ENCODE measurements around the gene SLC22A17. TPM values are rescaled to one million over a fixed set of nuclear protein-coding genes. Genes with fewer than 3 reads are reported as not detected.

The SLC22A17 gene
- total RNA-seq, 4 donors from 2014 or later: 7.7 to 13.0 (median 8.4) TPM

DNA sequence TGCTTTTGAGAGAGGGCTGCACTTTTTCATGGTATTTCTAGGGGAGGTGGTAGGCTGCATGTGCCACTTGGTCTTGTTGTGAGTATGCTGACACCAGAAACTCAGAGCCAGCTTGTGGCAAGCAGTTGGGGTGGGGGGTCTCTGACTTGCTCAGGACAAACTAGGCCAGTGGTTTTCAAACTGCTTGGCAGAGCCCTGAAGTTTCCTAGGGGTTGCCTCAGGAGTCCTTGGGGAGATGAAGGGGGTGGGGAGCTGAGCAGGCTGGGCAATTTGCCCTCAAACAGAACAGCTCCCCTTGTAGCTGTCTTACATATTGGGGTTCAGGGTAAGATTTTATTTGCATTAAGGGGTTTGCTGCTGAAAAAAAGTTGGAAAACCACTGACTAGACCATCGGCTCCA lies 42.1 kb downstream of the SLC22A17 start:
- ATAC-seq (ENCODE audit: low FRiP score): no peak
- DNase-seq (ENCODE audit: low spot score): no peak
- TF ChIP-seq, protein P1, sequence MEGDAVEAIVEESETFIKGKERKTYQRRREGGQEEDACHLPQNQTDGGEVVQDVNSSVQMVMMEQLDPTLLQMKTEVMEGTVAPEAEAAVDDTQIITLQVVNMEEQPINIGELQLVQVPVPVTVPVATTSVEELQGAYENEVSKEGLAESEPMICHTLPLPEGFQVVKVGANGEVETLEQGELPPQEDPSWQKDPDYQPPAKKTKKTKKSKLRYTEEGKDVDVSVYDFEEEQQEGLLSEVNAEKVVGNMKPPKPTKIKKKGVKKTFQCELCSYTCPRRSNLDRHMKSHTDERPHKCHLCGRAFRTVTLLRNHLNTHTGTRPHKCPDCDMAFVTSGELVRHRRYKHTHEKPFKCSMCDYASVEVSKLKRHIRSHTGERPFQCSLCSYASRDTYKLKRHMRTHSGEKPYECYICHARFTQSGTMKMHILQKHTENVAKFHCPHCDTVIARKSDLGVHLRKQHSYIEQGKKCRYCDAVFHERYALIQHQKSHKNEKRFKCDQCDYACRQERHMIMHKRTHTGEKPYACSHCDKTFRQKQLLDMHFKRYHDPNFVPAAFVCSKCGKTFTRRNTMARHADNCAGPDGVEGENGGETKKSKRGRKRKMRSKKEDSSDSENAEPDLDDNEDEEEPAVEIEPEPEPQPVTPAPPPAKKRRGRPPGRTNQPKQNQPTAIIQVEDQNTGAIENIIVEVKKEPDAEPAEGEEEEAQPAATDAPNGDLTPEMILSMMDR (IDR thresholded peaks at IDR 0.05): no peak

DNA sequence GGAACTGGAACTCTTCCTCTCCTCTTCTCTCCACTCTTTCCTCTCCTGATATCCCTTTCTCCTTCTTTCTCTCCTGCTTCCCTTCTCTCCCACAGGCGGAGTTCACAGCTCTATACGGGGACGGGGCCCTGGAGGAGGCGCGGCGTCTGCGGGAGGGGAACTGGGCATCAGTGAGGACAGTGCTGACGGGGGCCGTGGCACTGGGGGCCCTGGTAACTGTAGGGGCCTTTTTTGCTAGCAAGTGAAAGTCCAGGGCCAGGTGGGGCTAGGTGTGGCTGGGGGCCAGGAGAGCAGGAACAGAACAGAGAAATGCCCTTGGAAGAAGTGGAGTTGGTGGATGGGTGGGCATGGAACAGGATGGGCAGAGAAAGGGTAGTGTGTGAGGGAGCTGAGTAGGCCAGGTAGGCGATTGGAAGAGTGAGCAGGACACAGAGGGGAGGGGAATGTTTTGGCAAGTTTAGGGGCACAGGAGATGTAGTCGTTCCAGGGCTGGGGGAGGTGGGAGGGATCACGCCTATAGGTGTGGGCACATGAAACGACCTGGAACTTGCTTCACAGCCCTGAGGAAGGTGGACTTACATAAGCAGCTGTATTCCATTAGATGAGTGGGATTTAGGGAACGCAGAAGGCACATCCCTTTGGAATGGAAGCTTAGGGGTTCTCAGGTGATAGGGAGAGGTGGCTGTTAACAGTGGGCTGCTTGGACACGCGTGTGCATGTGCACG lies 43.8 kb downstream of the SLC22A17 start:
- no peak for ATAC-seq (ENCODE audit: low FRiP score)
- TF ChIP-seq, protein P1 (IDR thresholded peaks at IDR 0.05): no peak

DNA sequence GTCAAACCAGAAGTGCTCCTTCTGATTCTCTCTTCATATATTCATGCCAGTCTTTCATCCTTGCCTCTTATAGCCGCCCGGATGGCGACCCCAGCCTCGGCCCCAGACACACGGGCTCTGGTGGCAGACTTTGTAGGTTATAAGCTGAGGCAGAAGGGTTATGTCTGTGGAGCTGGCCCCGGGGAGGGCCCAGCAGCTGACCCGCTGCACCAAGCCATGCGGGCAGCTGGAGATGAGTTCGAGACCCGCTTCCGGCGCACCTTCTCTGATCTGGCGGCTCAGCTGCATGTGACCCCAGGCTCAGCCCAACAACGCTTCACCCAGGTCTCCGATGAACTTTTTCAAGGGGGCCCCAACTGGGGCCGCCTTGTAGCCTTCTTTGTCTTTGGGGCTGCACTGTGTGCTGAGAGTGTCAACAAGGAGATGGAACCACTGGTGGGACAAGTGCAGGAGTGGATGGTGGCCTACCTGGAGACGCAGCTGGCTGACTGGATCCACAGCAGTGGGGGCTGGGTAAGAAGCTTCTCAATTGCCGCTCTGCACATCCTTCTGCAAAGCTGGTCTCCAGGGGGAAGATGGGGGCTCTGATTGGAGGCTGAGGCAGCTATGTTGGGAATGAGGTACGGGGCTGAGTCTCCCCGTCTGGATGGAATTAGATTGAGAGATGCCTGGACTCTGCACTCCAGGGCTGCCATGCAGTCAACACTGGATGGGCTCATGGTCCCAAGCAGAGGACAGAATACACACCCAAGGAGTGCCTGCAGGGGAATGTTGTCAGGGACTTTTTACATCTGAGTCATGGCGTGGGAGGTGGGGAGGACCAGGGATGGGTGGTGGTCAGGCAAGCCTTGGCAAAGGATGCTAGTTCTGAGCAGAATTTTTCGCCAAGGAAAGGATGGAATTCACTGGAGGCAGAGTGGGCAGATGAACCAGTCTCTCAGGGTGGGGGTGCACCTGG lies 44.7 kb downstream of the SLC22A17 start:
- peak; percentile 47 for ATAC-seq (ENCODE audit: low FRiP score)
- TF ChIP-seq, protein P1 (IDR thresholded peaks at IDR 0.05): no peak
- no peak for DNase-seq (ENCODE audit: low spot score)

More for the DNA sequence above, 43.8 kb downstream of the SLC22A17 start:
- DNase-seq (ENCODE audit: low spot score): no peak

DNA sequence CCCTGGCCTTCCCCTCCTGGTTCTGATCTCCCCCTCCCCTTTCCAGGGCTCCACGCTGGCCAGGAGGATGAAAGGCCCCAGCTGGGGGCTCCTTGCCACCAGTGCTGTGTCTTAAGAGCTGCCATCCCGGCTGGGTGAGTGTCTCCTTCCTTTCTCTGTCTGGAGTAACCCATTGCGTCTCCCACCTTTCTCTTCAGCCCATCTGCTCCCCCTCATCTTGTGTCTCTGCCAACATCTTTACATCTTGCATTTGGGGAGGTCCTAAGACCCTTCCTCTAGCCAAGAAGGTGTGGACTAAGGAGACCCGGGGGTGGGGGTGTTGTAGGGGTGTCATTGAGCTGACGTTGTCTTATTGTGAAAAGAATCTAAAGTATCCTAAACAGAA lies 45.5 kb downstream of the SLC22A17 start:
- TF ChIP-seq, protein P1 (IDR thresholded peaks at IDR 0.05): no peak
- DNase-seq (ENCODE audit: low spot score) (no peak), ATAC-seq (ENCODE audit: low FRiP score) (no peak)

DNA sequence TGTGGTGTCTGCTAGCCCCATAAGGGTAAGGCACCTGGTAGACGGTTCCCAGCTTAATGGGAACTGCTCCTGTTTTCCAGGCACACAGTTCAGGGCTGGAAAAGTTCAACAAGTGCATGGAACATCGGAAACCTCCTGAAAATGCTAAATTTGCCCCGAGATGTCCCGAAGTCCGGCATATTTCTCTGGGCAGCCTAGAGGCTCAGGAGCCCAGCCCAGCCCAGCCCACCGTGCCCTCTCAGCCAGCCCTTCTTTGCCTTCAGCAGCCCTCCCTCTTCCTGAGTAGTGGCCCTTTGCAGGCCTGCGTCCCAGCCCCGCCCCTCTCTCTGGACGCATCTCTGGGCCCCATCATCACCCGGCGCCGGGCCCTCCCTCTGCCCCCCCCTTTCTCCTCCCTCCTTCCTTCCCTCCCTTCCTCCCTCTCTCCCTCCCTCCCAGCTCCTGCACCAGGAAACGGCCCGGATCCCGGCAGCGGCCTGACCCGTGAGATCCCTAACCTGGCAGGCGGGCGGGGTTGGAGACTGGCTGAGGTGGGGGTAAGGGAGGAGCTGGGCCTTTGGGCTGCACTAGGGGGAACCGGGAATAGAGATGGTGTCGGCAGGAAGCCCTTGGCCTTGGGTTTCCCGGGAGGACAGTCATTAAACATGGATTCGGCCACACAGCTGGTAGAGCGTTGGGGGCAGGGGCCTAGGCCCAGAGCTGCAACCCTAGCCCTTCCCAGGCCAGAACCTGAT lies 46.1 kb downstream of the SLC22A17 start, which contains the start of gene BCL2L2:
BCL2L2 (plus strand) TSS at position 422 of the 734 bp plus-strand sequence. CDS start 935 bp downstream, outside the sequence.
- TF ChIP-seq, protein P1 (IDR thresholded peaks at IDR 0.05): no peak
- peak; percentile 63 for ATAC-seq (ENCODE audit: low FRiP score)

DNA sequence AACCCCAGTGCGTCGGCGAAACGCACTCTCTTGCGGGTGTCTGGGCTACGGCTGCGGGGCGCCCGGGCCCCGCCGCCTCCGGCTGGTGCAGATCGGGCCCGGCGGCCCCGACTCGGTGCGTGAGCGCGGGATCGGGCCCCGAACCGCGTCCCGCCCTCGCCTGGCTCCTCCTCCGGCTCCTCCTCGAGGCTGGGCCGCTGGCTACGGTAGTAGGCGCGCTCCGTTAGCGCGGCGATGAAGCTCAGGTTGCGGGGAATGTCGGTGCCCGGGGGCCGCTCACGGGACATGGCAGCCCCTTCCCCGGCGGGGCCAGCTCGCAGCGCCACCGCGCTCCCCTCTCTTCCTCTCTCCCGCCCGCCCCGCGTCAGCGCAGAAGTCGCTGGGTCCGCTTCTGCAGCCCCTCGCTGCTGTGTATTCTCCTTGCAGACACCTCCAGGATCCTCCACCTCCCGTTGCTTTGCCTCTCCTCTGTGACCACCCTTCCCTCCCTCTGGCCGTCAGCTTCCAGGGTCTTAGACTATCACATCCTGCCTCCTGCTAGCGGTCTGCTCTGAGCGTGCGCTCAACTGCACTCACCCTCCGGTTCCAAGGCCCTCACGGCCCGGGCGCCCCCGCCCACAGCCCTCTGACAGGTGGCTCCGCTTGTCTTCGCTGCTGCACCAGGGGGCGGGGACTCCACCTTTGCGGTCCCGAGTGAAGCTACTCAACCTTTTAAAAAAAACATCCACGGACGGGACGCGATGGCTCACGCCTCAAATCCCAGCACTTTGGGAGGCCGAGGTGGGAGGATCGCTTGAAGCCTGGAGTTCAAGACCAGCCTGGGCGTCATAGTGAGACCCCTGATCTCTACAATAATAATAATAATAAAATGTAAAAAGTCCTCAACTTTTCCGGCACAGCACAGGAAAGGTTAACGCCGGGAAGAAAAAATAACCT lies 50.1 kb downstream of the SLC22A17 start, which contains the start of gene PPP1R3E:
PPP1R3E (minus strand) TSS at position 570 of the 936 bp plus-strand sequence; CDS start at position 287, 283 bp downstream.
- ATAC-seq (ENCODE audit: low FRiP score) (peak; percentile 40), DNase-seq (ENCODE audit: low spot score) (no peak)
- TF ChIP-seq, protein P1 (IDR thresholded peaks at IDR 0.05): no peak

More for the DNA sequence above, 46.1 kb downstream of the SLC22A17 start, which contains the start of gene BCL2L2:
- DNase-seq (ENCODE audit: low spot score): peak; percentile 76

All from omental fat pad (tissue), 4 donors.